Measurements from ENCODE around the gene THEM5. TPM values are rescaled to one million over a fixed set of nuclear protein-coding genes. Genes with fewer than 3 reads are reported as not detected.
"Not testable (repeated sequence)": the region's sequence is repeated elsewhere in the genome, so short reads cannot be mapped to it uniquely, and the experiment has no call there.

Gene THEM5
- total and polyA plus RNA-seq, 2 donors = not detected

DNA sequence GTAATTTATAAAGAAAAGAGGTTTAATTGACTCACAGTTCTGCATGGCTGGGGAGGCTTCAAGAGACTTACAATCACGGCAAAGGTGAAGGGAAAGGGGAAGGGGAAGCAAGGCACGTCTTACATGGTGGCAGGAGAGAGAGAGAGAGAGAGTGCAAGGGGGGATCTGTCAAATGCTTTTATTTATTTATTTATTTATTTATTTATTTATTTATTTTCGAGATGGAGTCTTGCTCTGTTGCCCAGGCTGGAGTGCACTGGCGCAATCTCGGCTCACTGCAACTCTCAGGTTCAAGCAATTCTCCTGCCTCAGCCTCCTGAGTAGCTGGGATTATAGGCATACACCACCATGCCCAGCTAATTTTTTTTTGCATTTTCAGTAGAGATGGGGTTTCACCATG, 29.4 kb upstream of the THEM5 start:
- not testable (repeated sequence) for H3K36me3 ChIP-seq (ENCODE audit: insufficient read depth); H3K4me3 ChIP-seq (ENCODE audit: low read depth, low read length); H3K4me1 ChIP-seq (ENCODE audit: insufficient read depth); DNase-seq (ENCODE audit: extremely low spot score); H3K27ac ChIP-seq (ENCODE audit: low read depth)
- WGBS = 97% methylated on average over 5 of the region's 5 CpGs

GRCh38 chr1:151882466-151882865, 29.0 kb upstream of the THEM5 start:
- Histone ChIP-seq H3K36me3 (ENCODE audit: insufficient read depth) (peaks cover 2% of the 10 kb centered on the region), H3K4me1 (ENCODE audit: insufficient read depth) (no peaks in the 10 kb centered on the region), H3K27ac (ENCODE audit: low read depth) (no peak overlapping the region), H3K4me3 (ENCODE audit: low read depth, low read length) (no peak overlapping the region)
- DNase-seq (ENCODE audit: extremely low spot score) = no peak
- WGBS = 96% methylated on average over 2 of the region's 2 CpGs

DNA sequence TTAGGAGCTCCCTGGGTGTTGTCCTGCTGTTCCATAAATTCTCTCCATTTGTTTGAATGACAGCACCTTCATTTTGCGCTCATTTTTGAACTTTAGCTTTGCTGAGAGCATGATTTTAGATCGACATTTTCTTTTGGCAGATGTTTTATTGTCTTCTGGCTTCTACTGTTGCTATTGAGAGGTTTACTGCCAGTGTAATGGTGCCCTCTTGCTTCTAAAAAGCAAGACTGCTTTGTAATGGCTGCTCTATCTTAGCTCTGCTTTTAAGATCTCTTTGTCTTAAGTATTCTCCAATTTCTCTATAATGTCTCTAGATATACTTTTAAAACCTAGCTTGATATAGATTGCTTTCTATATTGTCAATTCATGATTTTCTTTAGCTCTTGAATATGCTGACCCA, 28.0 kb upstream of the THEM5 start:
- 49% methylated on average over 2 of the region's 2 CpGs for WGBS
- H3K4me3 ChIP-seq (ENCODE audit: low read depth, low read length) = no peak overlapping the region
- no peak overlapping the region for H3K27ac ChIP-seq (ENCODE audit: low read depth)
- H3K4me1 ChIP-seq (ENCODE audit: insufficient read depth) = no peaks in the 10 kb centered on the region
- DNase-seq (ENCODE audit: extremely low spot score) = no peak
- H3K36me3 ChIP-seq (ENCODE audit: insufficient read depth) = no peaks in the 10 kb centered on the region

DNA sequence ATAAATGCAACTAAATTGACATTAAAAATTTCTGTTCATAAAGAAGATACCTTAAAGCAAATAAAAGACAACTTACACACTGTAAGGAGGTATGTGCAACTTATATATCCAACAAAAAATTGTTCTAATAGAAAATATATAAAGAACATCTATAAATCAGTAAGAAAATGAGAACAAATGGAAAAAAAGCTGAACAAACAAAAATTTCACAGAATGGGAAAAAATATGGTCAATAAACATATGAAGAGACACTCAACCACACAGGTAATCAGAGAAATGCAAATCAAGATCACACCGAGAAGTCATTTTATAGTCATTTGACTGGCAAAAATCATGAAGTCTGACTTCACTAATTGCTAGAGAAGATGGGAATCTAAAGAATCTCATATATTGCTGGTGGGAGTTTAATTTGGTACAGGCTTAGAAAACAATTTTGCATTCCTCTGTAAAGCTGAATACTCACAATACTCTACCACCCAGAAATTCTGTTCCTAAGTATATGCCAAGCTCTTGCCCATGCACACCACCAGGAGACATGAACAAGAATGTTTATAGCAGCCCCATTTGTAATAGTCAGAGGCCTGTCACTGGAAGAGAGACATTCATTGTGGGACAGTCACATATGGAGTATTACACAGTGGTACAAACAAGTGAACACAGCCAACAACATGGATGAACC, 22.0 kb upstream of the THEM5 start:
- no peak for DNase-seq (ENCODE audit: extremely low spot score)
- Histone ChIP-seq H3K36me3 (ENCODE audit: insufficient read depth) (no peaks in the 10 kb centered on the region), H3K4me3 (ENCODE audit: low read depth, low read length) (no peak overlapping the region), H3K27ac (ENCODE audit: low read depth) (no peak overlapping the region), H3K4me1 (ENCODE audit: insufficient read depth) (no peaks in the 10 kb centered on the region)
- 99% methylated on average over 1 of the region's 1 CpG for WGBS

GRCh38 chr1:151872776-151873175, 19.3 kb upstream of the THEM5 start:
- not testable (repeated sequence) for DNase-seq (ENCODE audit: extremely low spot score); H3K4me1 ChIP-seq (ENCODE audit: insufficient read depth); H3K4me3 ChIP-seq (ENCODE audit: low read depth, low read length); H3K27ac ChIP-seq (ENCODE audit: low read depth); H3K36me3 ChIP-seq (ENCODE audit: insufficient read depth)
- WGBS = 59% methylated on average over 9 of the region's 9 CpGs

DNA sequence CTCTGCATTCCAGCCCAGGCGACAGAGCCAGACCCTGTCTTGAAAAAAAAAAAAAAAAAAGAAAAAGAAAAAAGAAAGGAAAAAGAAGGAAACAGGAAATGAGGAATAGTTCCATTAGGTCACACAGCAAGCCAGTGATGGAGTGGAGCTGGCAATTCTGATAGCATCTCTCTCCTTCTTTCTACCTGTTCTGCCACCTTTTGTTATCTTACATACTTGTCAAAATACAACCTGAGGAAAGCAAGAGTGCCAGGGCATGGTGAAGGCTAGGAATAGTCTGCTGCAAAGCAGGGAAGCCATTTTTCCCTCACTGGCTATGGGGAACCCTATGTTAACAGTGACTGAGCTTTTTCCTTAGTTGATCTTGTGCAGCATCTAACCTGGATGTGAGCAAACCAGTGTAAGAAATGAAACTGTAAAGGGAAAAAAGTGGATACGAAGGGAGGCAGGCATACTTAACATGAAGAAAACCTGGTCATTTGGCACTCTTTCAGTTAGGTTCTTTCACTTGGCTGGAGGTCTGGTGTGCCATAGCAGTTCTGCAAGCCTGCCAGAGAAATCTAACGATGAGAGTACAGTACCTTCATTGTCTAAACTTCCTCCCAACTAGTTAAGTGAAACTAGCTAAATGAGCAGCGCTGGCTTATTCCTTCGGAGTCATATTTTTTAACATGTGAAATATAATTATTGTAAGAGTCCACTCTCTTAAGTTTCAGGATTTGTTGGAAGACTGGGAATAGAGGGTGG, 17.9 kb upstream of the THEM5 start:
- Histone ChIP-seq H3K4me3 (ENCODE audit: low read depth, low read length) (no peak overlapping the region), H3K27ac (ENCODE audit: low read depth) (no peak overlapping the region), H3K36me3 (ENCODE audit: insufficient read depth) (no peaks in the 10 kb centered on the region), H3K4me1 (ENCODE audit: insufficient read depth) (no peaks in the 10 kb centered on the region)
- no peak for DNase-seq (ENCODE audit: extremely low spot score)
- WGBS = 54% methylated on average over 5 of the region's 5 CpGs

- no peak for DNase-seq (ENCODE audit: extremely low spot score)
- 16% methylated on average over 3 of the region's 3 CpGs for whole genome bisulfite sequencing
- Histone ChIP-seq H3K27ac (ENCODE audit: low read depth) (no peak overlapping the region), H3K4me3 (ENCODE audit: low read depth, low read length) (no peak overlapping the region), H3K36me3 (ENCODE audit: insufficient read depth) (no peaks in the 10 kb centered on the region), H3K4me1 (ENCODE audit: insufficient read depth) (no peaks in the 10 kb centered on the region)
These were observed 15.0 kb upstream of the THEM5 start for GRCh38 chr1:151868486-151868885.

DNA sequence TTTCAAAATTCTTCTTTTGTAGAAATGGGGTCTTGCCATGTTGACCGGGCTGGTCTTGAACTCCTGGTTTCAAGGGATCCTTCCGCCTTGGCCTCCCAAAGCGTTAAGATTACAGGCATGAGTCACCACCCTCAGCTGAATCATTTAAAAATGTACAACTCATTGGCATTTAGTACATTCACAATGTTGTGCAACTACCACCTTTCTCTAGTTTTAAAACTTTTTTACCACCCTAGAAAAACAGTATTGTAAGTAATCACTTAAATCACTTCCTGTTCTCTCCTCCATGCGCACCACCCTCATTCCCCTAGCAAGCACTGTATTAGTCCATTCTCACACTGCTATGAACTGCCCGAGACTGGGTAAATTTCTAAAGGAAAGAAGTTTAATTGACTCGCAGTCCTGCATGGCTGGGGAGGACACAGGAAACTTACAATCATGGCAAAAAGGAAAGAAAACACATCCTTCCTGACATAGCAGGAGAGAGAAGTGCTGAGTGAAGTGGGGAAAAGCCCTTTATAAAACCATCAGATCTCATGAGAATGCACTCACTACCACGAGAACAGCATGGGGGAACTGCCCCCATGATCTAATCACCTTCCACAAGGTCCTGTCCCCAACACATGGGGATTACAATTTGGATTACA, 14.4 kb upstream of the THEM5 start:
- no peaks in the 10 kb centered on the region for H3K36me3 ChIP-seq (ENCODE audit: insufficient read depth)
- H3K4me1 ChIP-seq (ENCODE audit: insufficient read depth) = no peaks in the 10 kb centered on the region
- H3K27ac ChIP-seq (ENCODE audit: low read depth) = no peak overlapping the region
- H3K4me3 ChIP-seq (ENCODE audit: low read depth, low read length) = no peak overlapping the region
- DNase-seq (ENCODE audit: extremely low spot score) = no peak
- 72% methylated on average over 7 of the region's 7 CpGs for WGBS

DNA sequence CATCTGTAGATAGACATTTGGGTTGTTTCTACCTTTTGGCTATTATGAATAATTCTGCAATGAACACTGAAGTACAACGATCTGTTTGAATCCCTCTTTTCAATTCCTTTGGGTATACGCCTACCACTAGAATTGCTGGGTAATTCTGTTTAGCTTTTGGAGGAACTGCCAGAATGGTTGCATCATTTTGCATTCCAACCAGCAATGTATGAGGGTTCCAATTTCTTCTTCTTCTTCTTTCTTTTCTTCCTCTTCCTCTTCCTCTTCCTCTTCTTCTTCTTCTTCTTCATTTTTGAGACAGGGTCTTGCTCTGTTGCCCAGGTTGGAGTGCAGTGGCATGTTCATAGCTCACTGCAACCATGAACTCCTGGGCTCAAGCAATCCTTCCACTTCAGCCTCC, 13.8 kb upstream of the THEM5 start:
- Histone ChIP-seq H3K4me1 (ENCODE audit: insufficient read depth) (no peaks in the 10 kb centered on the region), H3K36me3 (ENCODE audit: insufficient read depth) (no peaks in the 10 kb centered on the region), H3K27ac (ENCODE audit: low read depth) (no peak overlapping the region), H3K4me3 (ENCODE audit: low read depth, low read length) (no peak overlapping the region)
- WGBS = 49% methylated on average over 2 of the region's 2 CpGs
- DNase-seq (ENCODE audit: extremely low spot score) = no peak

- Histone ChIP-seq H3K27ac (ENCODE audit: low read depth) (no peak overlapping the region), H3K4me3 (ENCODE audit: low read depth, low read length) (no peak overlapping the region), H3K36me3 (ENCODE audit: insufficient read depth) (no peaks in the 10 kb centered on the region), H3K4me1 (ENCODE audit: insufficient read depth) (no peaks in the 10 kb centered on the region)
- WGBS = 41% methylated on average over 2 of the region's 2 CpGs
- DNase-seq (ENCODE audit: extremely low spot score) = no peak
These were observed 10.9 kb upstream of the THEM5 start for GRCh38 chr1:151864411-151864810.

- no peak for DNase-seq (ENCODE audit: extremely low spot score)
- H3K4me1 ChIP-seq (ENCODE audit: insufficient read depth) = no peaks in the 10 kb centered on the region
- H3K4me3 ChIP-seq (ENCODE audit: low read depth, low read length) = no peak overlapping the region
- H3K36me3 ChIP-seq (ENCODE audit: insufficient read depth) = no peaks in the 10 kb centered on the region
- no peak overlapping the region for H3K27ac ChIP-seq (ENCODE audit: low read depth)
These were observed 9.1 kb upstream of the THEM5 start for GRCh38 chr1:151862604-151863003.

- H3K4me3 ChIP-seq (ENCODE audit: low read depth, low read length) = no peak overlapping the region
- H3K27ac ChIP-seq (ENCODE audit: low read depth) = no peak overlapping the region
- H3K4me1 ChIP-seq (ENCODE audit: insufficient read depth) = no peaks in the 10 kb centered on the region
- WGBS = 75% methylated on average over 7 of the region's 7 CpGs
- DNase-seq (ENCODE audit: extremely low spot score) = no peak
- H3K36me3 ChIP-seq (ENCODE audit: insufficient read depth) = no peaks in the 10 kb centered on the region
These were observed 7.1 kb upstream of the THEM5 start for GRCh38 chr1:151860504-151861187.

DNA sequence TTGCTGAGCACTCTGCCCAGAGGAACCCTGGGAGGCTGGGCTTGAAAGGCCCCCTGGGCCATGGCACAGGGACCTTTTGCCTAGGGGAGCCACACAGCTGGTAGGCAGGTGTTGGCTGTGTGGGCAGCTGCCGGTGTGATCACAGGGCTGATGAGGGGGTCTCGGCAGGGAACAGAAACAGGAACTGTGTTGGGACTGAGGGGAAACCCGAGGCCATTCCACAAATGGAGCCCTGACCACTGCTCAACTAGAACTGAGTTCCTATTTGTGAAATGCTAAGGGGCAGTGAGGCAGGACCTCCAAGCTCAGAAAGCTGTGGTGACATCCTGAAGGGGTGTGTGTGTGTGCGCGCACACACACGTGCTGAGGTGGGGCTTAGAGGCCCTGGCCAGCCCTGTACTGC, 6.4 kb upstream of the THEM5 start:
- no peak for DNase-seq (ENCODE audit: extremely low spot score)
- 81% methylated on average over 6 of the region's 6 CpGs for WGBS
- H3K4me3 ChIP-seq (ENCODE audit: low read depth, low read length) = no peak overlapping the region
- no peaks in the 10 kb centered on the region for H3K4me1 ChIP-seq (ENCODE audit: insufficient read depth)
- no peak overlapping the region for H3K27ac ChIP-seq (ENCODE audit: low read depth)
- no peaks in the 10 kb centered on the region for H3K36me3 ChIP-seq (ENCODE audit: insufficient read depth)
